Transverse colon (tissue), 4 donors: ENCODE measurements around the gene WDR91. TPM values are rescaled to one million over a fixed set of nuclear protein-coding genes. Genes with fewer than 3 reads are reported as not detected.

Experiments
- DNase-seq: peaks from one replicate; pipeline ENCODE4 v3.0.0-alpha.2; 2019
- H3K27ac ChIP-seq, 4 donors: fragments of 200-600 bp; sonication (generic); 2 replicates each; pipeline ENCODE4 v1.5.1; 2016 to 2018; ENCODE audit warnings: inconsistent platforms in 4 of 4
- H3K27me3 ChIP-seq: fragments of 200-600 bp; sonication (generic); 2 replicates; pipeline ENCODE4 v1.5.1; 2017; ENCODE audit warnings: inconsistent platforms
- H3K36me3 ChIP-seq, 4 donors: fragments of 200-600 bp; sonication (generic); 2 replicates each; pipeline ENCODE4 v1.5.1; 2017 to 2019; ENCODE audit warnings: inconsistent platforms in 4 of 4
- H3K4me1 ChIP-seq, 4 donors: fragments of 200-600 bp; sonication (generic); 2 replicates each; pipeline ENCODE4 v1.5.1; 2017 to 2020; ENCODE audit warnings: inconsistent platforms in 4 of 4
- H3K4me3 ChIP-seq, 4 donors: fragments of 200-600 bp; sonication (generic); 1 replicate in 1 of 4; 2 replicates in 3 of 4; pipeline versions ENCODE4 v1.5.1 to v1.6.1; 2017 to 2019; ENCODE audit warnings: inconsistent platforms in 4 of 4
- H3K9me3 ChIP-seq, 2 donors: fragments of 200-600 bp; sonication (generic); 2 replicates each; pipeline ENCODE4 v1.5.1; 2017 to 2019; ENCODE audit warnings: inconsistent platforms in 2 of 2
- EP300 ChIP-seq: sonication (generic); formaldehyde crosslinking; IDR thresholded peaks from one replicate; pipeline ENCODE4 v1.6.1; 2017; ENCODE audit warnings: antibody characterized with exemption, low read depth
- POLR2A ChIP-seq: fragments of 450-650 bp; IDR thresholded peaks from one replicate; pipeline ENCODE4 v1.6.1; 2016; ENCODE audit warnings: antibody characterized with exemption, mild to moderate bottlenecking, moderate library complexity
- POLR2AphosphoS5 ChIP-seq, 3 donors: sonication (generic); formaldehyde crosslinking; IDR thresholded peaks; one replicate each; pipeline ENCODE4 v1.6.1; 2016; ENCODE audit warnings: antibody characterized with exemption in 3 of 3
- WGBS, 2 donors: methylation state at CpG; one replicate each; pipeline ENCODE4 v1.1.5; 2018; ENCODE audit warnings: low coverage in 1 of 2; 5-methylcytosine and 5-hydroxymethylcytosine counted together
- in situ Hi-C, 4 donors: fragments of 200-750 bp; cut with MboI; loops; one replicate each; pipeline versions ENCODE4 v1.15.0 to v1.15.1; 2017; ENCODE audit warnings: low sequenced_read_pairs in 3 of 4, low pct_ligation_motif_present in 1 of 4, low pct_unique_long_range_greater_than_20kb in 1 of 4
- intact Hi-C: fragments of 100-400 bp; cut with DNase I; formaldehyde crosslinking; loops from one replicate; pipeline ENCODE4 v1.15.1; 2023; ENCODE audit warnings: low total_unique reads
- total RNA-seq, 4 donors: library from RNA; depleted of rRNA; stranded (reverse); fragments of >200 nt; gene quantifications; one replicate each; pipeline ENCODE4 v1.1.0, GENCODE V29; 2016
- TF ChIP-seq, protein P1 (sequence below), 5 experiments: fragments of 200-600 bp in 3 of 5; fragments of 450-650 bp in 2 of 5; sonication (generic) in 3 of 5; IDR thresholded peaks; 1 replicate in 2 of 5; 2 replicates in 3 of 5; pipeline ENCODE4 v1.5.1; 2016 to 2017; ENCODE audit warnings: antibody characterized with exemption in 5 of 5, inconsistent platforms in 3 of 5, mild to moderate bottlenecking in 2 of 5, moderate library complexity in 1 of 5

Gene WDR91
- total RNA-seq, 4 donors from 2014 or later = 6.7 to 19.9 (median 12.6) TPM

GRCh38 chr7:135154734-135155133 is 56.6 kb downstream of the WDR91 start:
- peaks cover 8 to 9% of the 10 kb centered on the region in 2 donors for H3K9me3 ChIP-seq
- H3K4me1 ChIP-seq = peaks cover 5 to 17% (median 6%) of the 10 kb centered on the region in 4 donors
- H3K4me3 ChIP-seq = no peak overlapping the region
- in situ Hi-C loops = loop anchor here in 2 of 4 donors (25.0 kb wide), 2 partner anchors 467 to 492 kb away; no protein-coding TSS in a partner anchor
- intact Hi-C loops = no loop called here
- no peak overlapping the region for H3K27ac ChIP-seq
- WGBS, 2 donors = 58 to 68% methylated on average over 1 of the region's 1 CpG
- H3K27me3 ChIP-seq = no peaks in the 10 kb centered on the region
- no peaks in the 10 kb centered on the region for H3K36me3 ChIP-seq
- TF ChIP-seq EP300 = no peak
- DNase-seq = no peak

DNA sequence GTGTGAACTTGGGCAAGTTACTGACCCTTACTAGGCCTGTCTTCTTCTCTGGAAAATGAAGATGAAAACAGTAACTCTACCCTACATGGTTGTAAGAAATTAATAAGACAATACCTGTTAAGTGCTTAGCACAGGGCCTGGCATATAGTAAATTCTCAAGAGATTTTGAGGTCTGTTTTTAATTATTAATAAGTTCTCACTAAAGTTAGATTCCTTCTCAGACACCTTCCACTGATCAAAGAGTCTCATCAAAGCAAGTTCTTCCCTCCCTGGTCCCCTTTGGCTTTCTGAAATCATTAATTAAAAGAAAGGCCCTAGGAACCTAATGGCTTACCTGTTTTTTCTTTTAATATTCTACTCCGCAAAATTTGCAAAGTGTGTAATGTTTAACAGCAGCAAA is 58.9 kb downstream of the WDR91 start:
- H3K9me3 ChIP-seq = peaks cover 8 to 9% of the 10 kb centered on the region in 2 donors
- no peaks in the 10 kb centered on the region for H3K27me3 ChIP-seq
- intact Hi-C loops = no loop called here
- H3K4me3 ChIP-seq = no peak overlapping the region
- in situ Hi-C loops = loop anchor here in 2 of 4 donors (25.0 kb wide), 2 partner anchors 465 to 490 kb away; no protein-coding TSS in a partner anchor
- peaks cover 0 to 18% (median 4%) of the 10 kb centered on the region in 4 donors for H3K4me1 ChIP-seq
- H3K36me3 ChIP-seq = no peaks in the 10 kb centered on the region
- H3K27ac ChIP-seq = no peak overlapping the region
- no peak for DNase-seq
- 97 to 100% methylated on average over 1 of the region's 1 CpG for WGBS, 2 donors
- TF ChIP-seq POLR2AphosphoS5 (IDR thresholded peaks at IDR 0.05) = no peak
- TF ChIP-seq POLR2A = no peak
- TF ChIP-seq EP300 = no peak
- TF ChIP-seq, protein P1, sequence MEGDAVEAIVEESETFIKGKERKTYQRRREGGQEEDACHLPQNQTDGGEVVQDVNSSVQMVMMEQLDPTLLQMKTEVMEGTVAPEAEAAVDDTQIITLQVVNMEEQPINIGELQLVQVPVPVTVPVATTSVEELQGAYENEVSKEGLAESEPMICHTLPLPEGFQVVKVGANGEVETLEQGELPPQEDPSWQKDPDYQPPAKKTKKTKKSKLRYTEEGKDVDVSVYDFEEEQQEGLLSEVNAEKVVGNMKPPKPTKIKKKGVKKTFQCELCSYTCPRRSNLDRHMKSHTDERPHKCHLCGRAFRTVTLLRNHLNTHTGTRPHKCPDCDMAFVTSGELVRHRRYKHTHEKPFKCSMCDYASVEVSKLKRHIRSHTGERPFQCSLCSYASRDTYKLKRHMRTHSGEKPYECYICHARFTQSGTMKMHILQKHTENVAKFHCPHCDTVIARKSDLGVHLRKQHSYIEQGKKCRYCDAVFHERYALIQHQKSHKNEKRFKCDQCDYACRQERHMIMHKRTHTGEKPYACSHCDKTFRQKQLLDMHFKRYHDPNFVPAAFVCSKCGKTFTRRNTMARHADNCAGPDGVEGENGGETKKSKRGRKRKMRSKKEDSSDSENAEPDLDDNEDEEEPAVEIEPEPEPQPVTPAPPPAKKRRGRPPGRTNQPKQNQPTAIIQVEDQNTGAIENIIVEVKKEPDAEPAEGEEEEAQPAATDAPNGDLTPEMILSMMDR (IDR thresholded peaks at IDR 0.05) = no peak

GRCh38 chr7:135151533-135151932 is 59.8 kb downstream of the WDR91 start:
- no peaks in the 10 kb centered on the region for H3K27me3 ChIP-seq
- no peaks in the 10 kb centered on the region for H3K36me3 ChIP-seq
- no peak for DNase-seq
- intact Hi-C loops (no loop called here), in situ Hi-C loops (loop anchor here in 2 of 4 donors (25.0 kb wide), 2 partner anchors 464 to 489 kb away; no protein-coding TSS in a partner anchor)
- no peak for TF ChIP-seq EP300
- H3K9me3 ChIP-seq = peaks cover 7 to 9% of the 10 kb centered on the region in 2 donors
- H3K27ac ChIP-seq = peak overlapping the region in 3 of 4 donors; percentile 8 to 96 (median 44)
- peaks cover 4 to 27% (median 10%) of the 10 kb centered on the region in 4 donors for H3K4me1 ChIP-seq
- H3K4me3 ChIP-seq = no peak overlapping the region
- 68 to 92% methylated on average over 2 to 6 of the region's 6 CpGs for WGBS, 2 donors

GRCh38 chr7:135151132-135151531 is 60.2 kb downstream of the WDR91 start:
- intact Hi-C loops = no loop called here
- peaks cover 4 to 31% (median 10%) of the 10 kb centered on the region in 4 donors for H3K4me1 ChIP-seq
- no peaks in the 10 kb centered on the region for H3K27me3 ChIP-seq
- DNase-seq = no peak
- H3K36me3 ChIP-seq = no peaks in the 10 kb centered on the region
- H3K27ac ChIP-seq = peak overlapping the region; percentile 8 to 96 (median 69)
- H3K4me3 ChIP-seq = no peak overlapping the region
- in situ Hi-C loops = loop anchor here in 2 of 4 donors (25.0 kb wide), 2 partner anchors 464 to 489 kb away; no protein-coding TSS in a partner anchor
- TF ChIP-seq, protein P1 (IDR thresholded peaks at IDR 0.05) = no peak
- TF ChIP-seq POLR2A = no peak
- peaks cover 3 to 5% of the 10 kb centered on the region in 2 donors for H3K9me3 ChIP-seq
- 85 to 88% methylated on average over 2 of the region's 2 CpGs for WGBS, 2 donors

GRCh38 chr7:135150072-135150782 is 61.1 kb downstream of the WDR91 start:
- no peak for DNase-seq
- Histone ChIP-seq H3K36me3 (no peaks in the 10 kb centered on the region), H3K4me1 (peaks cover 4 to 31% (median 10%) of the 10 kb centered on the region in 4 donors), H3K27me3 (no peaks in the 10 kb centered on the region), H3K27ac (peak overlapping the region; percentile 8 to 96 (median 69)), H3K4me3 (peak overlapping the region in 1 of 4 donors; percentile 57), H3K9me3 (no peaks in the 10 kb centered on the region)
- WGBS, 2 donors = 58 to 71% methylated on average over 4 to 8 of the region's 8 CpGs
- in situ Hi-C loops = loop anchor here in 2 of 4 donors (25.0 kb wide), 2 partner anchors 463 to 488 kb away; no protein-coding TSS in a partner anchor
- intact Hi-C loops = no loop called here
- TF ChIP-seq POLR2AphosphoS5 (IDR thresholded peaks at IDR 0.05) (no peak), POLR2A (no peak), EP300 (no peak)
- TF ChIP-seq, protein P1 (IDR thresholded peaks at IDR 0.05) = no peak
